WTC11 (cell line): ENCODE results near the gene MCAT. TPM values are rescaled to one million over a fixed set of nuclear protein-coding genes. Genes with fewer than 3 reads are reported as not detected.

ENCODE experiments used
- ATAC-seq: fragments of 200-7000 bp; cut with Tn5 transposase; 2 replicates; pipeline ENCODE4 v1.10.0; 2021; ENCODE audit warnings: mild to moderate bottlenecking, moderate library complexity
- CTCF ChIA-PET: fragments of 300-600 bp; sonication (Branson Sonifier 250); formaldehyde crosslinking; loops from one replicate; lab custom pipeline; 2021; ENCODE audit warnings: antibody characterized with exemption; lab: Charles Lee
- POLR2A ChIA-PET: fragments of 350-600 bp; sonication (Branson Sonifier 250); formaldehyde crosslinking; loops from one replicate; lab custom pipeline; 2021; ENCODE audit warnings: antibody characterized with exemption; lab: Charles Lee
- DNase-seq: peaks from one replicate; pipeline ENCODE4 v3.0.0; 2021; ENCODE audit warnings: low spot score
- H3K27ac Mint-ChIP-seq: 2 replicates; pipeline ENCODE4 v1.8.0; 2021; ENCODE audit warnings: mixed read lengths
- H3K27me3 Mint-ChIP-seq: 2 replicates; pipeline ENCODE4 v1.8.0; 2021; ENCODE audit warnings: low read depth, mild to moderate bottlenecking, moderate library complexity, mixed read lengths
- H3K36me3 Mint-ChIP-seq: 2 replicates; pipeline ENCODE4 v1.8.0; 2021; ENCODE audit warnings: mixed read lengths
- H3K4me1 Mint-ChIP-seq: 2 replicates; pipeline ENCODE4 v1.8.0; 2022; ENCODE audit warnings: mixed read lengths
- H3K4me3 Mint-ChIP-seq: 2 replicates; pipeline ENCODE4 v1.8.0; 2021; ENCODE audit warnings: mild to moderate bottlenecking, moderate library complexity, mixed read lengths
- H3K9me3 Mint-ChIP-seq: 2 replicates; pipeline ENCODE4 v1.8.0; 2021; ENCODE audit warnings: mixed read lengths
- ATF1 ChIP-seq: sonication (generic); formaldehyde crosslinking; IDR thresholded peaks from 2 replicates; pipeline ENCODE4 v1.8.1; 2023; ENCODE audit warnings: mild to moderate bottlenecking, moderate library complexity, missing genetic modification reagents
- CREM ChIP-seq: sonication (generic); formaldehyde crosslinking; IDR thresholded peaks from 2 replicates; pipeline ENCODE4 v1.8.1; 2022; ENCODE audit warnings: mild to moderate bottlenecking, missing genetic modification reagents, moderate library complexity
- ELF4 ChIP-seq: sonication (generic); formaldehyde crosslinking; IDR thresholded peaks from 2 replicates; pipeline ENCODE4 v1.8.1; 2022; ENCODE audit warnings: low read depth, mild to moderate bottlenecking, moderate library complexity, missing genetic modification reagents
- ESRRA ChIP-seq: sonication (generic); formaldehyde crosslinking; IDR thresholded peaks from 2 replicates; pipeline ENCODE4 v1.8.1; 2022; ENCODE audit warnings: mild to moderate bottlenecking, missing genetic modification reagents, borderline replicate concordance
- ETV6 ChIP-seq: sonication (generic); formaldehyde crosslinking; IDR thresholded peaks from 2 replicates; pipeline ENCODE4 v1.8.1; 2022; ENCODE audit warnings: mild to moderate bottlenecking, missing genetic modification reagents
- JUN ChIP-seq: sonication (generic); formaldehyde crosslinking; IDR thresholded peaks from 2 replicates; pipeline ENCODE4 v1.8.0; 2023; ENCODE audit warnings: mild to moderate bottlenecking, missing genetic modification reagents
- NFYB ChIP-seq: sonication (generic); formaldehyde crosslinking; conservative IDR thresholded peaks from 2 replicates; pipeline ENCODE4 v1.8.0; 2022; ENCODE audit warnings: low read depth, missing genetic modification reagents
- RELA ChIP-seq: sonication (generic); formaldehyde crosslinking; IDR thresholded peaks from 2 replicates; pipeline ENCODE4 v1.8.1; 2022; ENCODE audit warnings: missing genetic modification reagents, mild to moderate bottlenecking, borderline replicate concordance
- SP1 ChIP-seq: sonication (generic); formaldehyde crosslinking; conservative IDR thresholded peaks from 2 replicates; pipeline ENCODE4 v1.8.1; 2022; ENCODE audit warnings: missing genetic modification reagents
- TEAD1 ChIP-seq: sonication (generic); formaldehyde crosslinking; IDR thresholded peaks from 2 replicates; pipeline ENCODE4 v1.8.0; 2022; ENCODE audit warnings: mild to moderate bottlenecking, missing genetic modification reagents
- TEAD4 ChIP-seq: sonication (generic); formaldehyde crosslinking; IDR thresholded peaks from 2 replicates; pipeline ENCODE4 v1.8.0; 2022; ENCODE audit warnings: mild to moderate bottlenecking, missing genetic modification reagents
- ZBTB21 ChIP-seq: sonication (generic); formaldehyde crosslinking; IDR thresholded peaks from 2 replicates; pipeline ENCODE4 v1.8.1; 2023; ENCODE audit warnings: mild to moderate bottlenecking, missing genetic modification reagents, borderline replicate concordance
- ZNF317 ChIP-seq: sonication (generic); formaldehyde crosslinking; IDR thresholded peaks from 2 replicates; pipeline ENCODE4 v1.8.1; 2023; ENCODE audit warnings: low read depth, mild to moderate bottlenecking, moderate library complexity, missing genetic modification reagents, borderline replicate concordance
- total RNA-seq: library from RNA; stranded (reverse); gene quantifications from 3 replicates; pipeline ENCODE4 v1.2.3, GENCODE V29; 2021
- TF ChIP-seq, protein P1 (sequence below): sonication (generic); formaldehyde crosslinking; IDR thresholded peaks from 2 replicates; pipeline ENCODE4 v1.8.1; 2022; ENCODE audit warnings: low read depth, mild to moderate bottlenecking, moderate library complexity, missing genetic modification reagents, borderline replicate concordance
- TF ChIP-seq, protein P2 (sequence below): sonication (generic); formaldehyde crosslinking; IDR thresholded peaks from 2 replicates; pipeline ENCODE4 v1.8.1; 2023; ENCODE audit warnings: mild to moderate bottlenecking, missing genetic modification reagents, moderate library complexity
- TF ChIP-seq, protein P3 (sequence below): sonication (generic); formaldehyde crosslinking; IDR thresholded peaks from 2 replicates; pipeline ENCODE4 v1.8.0; 2022; ENCODE audit warnings: mild to moderate bottlenecking, missing genetic modification reagents
- TF ChIP-seq, protein P4 (sequence below): fragments of 250-450 bp; sonication (Bioruptor Pico); IDR thresholded peaks from 2 replicates; pipeline ENCODE4 v1.8.0; 2021; ENCODE audit warnings: mild to moderate bottlenecking
- TF ChIP-seq, protein P5 (sequence below): sonication (generic); formaldehyde crosslinking; IDR thresholded peaks from 2 replicates; pipeline ENCODE4 v1.8.1; 2023; ENCODE audit warnings: mild to moderate bottlenecking, moderate library complexity, missing genetic modification reagents
- TF ChIP-seq, protein P6 (sequence below): fragments of 250-450 bp; sonication (Bioruptor Pico); IDR thresholded peaks from 2 replicates; pipeline ENCODE4 v1.9.0; 2021; ENCODE audit warnings: mild to moderate bottlenecking
- TF ChIP-seq, protein P7 (sequence below): sonication (generic); formaldehyde crosslinking; IDR thresholded peaks from 2 replicates; pipeline ENCODE4 v1.8.0; 2023; ENCODE audit warnings: mild to moderate bottlenecking, missing genetic modification reagents

MCAT gene
- total RNA-seq, 1 experiment from 2014 or later, result 18.5 TPM

DNA sequence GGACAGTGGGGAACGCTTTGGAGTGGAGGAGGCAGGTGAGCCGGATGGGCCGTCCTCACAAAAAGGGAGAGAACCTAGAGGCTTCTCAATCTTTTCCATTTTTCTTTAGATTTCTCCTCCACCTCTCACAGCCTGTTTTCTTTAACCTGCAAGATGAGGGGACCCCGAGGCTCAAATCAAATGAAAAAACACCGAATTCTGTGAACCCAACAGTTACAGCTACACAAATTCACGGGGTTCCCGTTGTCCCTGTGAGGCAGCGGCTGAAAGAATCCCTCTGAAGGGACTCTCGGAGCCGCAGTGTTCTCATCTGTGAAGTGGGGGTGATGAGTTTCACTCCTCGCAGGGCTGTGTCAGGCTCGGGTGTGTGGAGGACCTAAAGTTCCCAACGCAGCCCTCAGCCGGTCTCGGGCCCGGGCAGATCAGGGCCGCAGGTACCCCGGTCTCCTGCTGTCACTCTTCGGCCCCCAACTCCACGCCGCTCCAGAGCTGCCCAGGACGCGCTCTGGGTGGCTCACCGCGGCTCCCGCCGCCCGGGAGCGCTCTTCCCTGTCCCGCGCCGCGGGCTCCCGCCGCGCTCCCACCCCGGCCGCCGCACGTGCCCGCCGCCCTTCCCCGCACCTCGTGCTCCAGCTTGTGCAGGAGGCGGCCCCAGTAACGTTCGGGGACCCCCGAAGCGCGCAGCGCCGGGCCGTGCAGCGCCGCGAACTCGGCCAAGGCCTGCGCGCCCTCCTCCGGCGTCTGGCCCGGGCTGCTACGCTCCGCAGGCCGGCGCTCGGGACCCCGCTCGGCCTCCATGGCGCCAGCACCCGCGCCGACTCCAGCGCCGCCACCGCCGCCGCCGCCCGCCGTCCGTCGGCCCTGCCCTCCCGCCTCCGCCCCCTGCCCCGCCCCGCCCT, 43.3 kb upstream of the MCAT start, which contains the start of gene TTLL12:
Gene TTLL12 (minus strand): TSS at position 863 of the 899 bp plus-strand sequence. CDS start 65 bp downstream, at position 798.
- peak; percentile 12; the same call in 1 of the 2 replicates for ATAC-seq
- peaks cover 7% of the 10 kb centered on the region for H3K36me3 Mint-ChIP-seq
- TF ChIP-seq, protein P1, sequence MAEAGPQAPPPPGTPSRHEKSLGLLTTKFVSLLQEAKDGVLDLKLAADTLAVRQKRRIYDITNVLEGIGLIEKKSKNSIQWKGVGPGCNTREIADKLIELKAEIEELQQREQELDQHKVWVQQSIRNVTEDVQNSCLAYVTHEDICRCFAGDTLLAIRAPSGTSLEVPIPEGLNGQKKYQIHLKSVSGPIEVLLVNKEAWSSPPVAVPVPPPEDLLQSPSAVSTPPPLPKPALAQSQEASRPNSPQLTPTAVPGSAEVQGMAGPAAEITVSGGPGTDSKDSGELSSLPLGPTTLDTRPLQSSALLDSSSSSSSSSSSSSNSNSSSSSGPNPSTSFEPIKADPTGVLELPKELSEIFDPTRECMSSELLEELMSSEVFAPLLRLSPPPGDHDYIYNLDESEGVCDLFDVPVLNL, result peak; percentile 66; the same call in 1 of the 2 replicates
- TF ChIP-seq, protein P2, sequence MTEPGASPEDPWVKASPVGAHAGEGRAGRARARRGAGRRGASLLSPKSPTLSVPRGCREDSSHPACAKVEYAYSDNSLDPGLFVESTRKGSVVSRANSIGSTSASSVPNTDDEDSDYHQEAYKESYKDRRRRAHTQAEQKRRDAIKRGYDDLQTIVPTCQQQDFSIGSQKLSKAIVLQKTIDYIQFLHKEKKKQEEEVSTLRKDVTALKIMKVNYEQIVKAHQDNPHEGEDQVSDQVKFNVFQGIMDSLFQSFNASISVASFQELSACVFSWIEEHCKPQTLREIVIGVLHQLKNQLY (CRISPR knock-in tag), result no peak
- peak; percentile 69; the same call in 1 of the 2 replicates for TF ChIP-seq RELA (CRISPR knock-in tag)
- TF ChIP-seq, protein P3, sequence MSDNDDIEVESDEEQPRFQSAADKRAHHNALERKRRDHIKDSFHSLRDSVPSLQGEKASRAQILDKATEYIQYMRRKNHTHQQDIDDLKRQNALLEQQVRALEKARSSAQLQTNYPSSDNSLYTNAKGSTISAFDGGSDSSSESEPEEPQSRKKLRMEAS, result peak; percentile 46; the same call in 1 of the 2 replicates
- peak; percentile 27; the same call in 1 of the 2 replicates for TF ChIP-seq TEAD4 (CRISPR knock-in tag)
- TF ChIP-seq CREM (CRISPR knock-in tag), result no peak
- TF ChIP-seq JUN (CRISPR knock-in tag), result peak; percentile 84; the same call in 1 of the 2 replicates
- TF ChIP-seq TEAD1 (CRISPR knock-in tag), result 0 out of 2 replicates have a peak, but pooled peaks have one; percentile 26
- TF ChIP-seq ZBTB21 (CRISPR knock-in tag), result no peak
- no peak; the same call in 1 of the 2 replicates for TF ChIP-seq NFYB (CRISPR knock-in tag)
- TF ChIP-seq ZNF317 (CRISPR knock-in tag), result no peak
- TF ChIP-seq, protein P4, sequence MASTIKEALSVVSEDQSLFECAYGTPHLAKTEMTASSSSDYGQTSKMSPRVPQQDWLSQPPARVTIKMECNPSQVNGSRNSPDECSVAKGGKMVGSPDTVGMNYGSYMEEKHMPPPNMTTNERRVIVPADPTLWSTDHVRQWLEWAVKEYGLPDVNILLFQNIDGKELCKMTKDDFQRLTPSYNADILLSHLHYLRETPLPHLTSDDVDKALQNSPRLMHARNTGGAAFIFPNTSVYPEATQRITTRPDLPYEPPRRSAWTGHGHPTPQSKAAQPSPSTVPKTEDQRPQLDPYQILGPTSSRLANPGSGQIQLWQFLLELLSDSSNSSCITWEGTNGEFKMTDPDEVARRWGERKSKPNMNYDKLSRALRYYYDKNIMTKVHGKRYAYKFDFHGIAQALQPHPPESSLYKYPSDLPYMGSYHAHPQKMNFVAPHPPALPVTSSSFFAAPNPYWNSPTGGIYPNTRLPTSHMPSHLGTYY (CRISPR knock-in tag), result no peak
- TF ChIP-seq ATF1, result no peak
- TF ChIP-seq, protein P5, sequence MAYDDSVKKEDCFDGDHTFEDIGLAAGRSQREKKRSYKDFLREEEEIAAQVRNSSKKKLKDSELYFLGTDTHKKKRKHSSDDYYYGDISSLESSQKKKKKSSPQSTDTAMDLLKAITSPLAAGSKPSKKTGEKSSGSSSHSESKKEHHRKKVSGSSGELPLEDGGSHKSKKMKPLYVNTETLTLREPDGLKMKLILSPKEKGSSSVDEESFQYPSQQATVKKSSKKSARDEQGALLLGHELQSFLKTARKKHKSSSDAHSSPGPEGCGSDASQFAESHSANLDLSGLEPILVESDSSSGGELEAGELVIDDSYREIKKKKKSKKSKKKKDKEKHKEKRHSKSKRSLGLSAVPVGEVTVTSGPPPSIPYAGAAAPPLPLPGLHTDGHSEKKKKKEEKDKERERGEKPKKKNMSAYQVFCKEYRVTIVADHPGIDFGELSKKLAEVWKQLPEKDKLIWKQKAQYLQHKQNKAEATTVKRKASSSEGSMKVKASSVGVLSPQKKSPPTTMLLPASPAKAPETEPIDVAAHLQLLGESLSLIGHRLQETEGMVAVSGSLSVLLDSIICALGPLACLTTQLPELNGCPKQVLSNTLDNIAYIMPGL, result no peak
- 0 out of 2 replicates have a peak, but pooled peaks have one; percentile 37 for TF ChIP-seq SP1
- TF ChIP-seq ELF4, result no peak
- TF ChIP-seq ETV6 (CRISPR knock-in tag), result peak; percentile 36; the same call in 1 of the 2 replicates
- TF ChIP-seq, protein P6, sequence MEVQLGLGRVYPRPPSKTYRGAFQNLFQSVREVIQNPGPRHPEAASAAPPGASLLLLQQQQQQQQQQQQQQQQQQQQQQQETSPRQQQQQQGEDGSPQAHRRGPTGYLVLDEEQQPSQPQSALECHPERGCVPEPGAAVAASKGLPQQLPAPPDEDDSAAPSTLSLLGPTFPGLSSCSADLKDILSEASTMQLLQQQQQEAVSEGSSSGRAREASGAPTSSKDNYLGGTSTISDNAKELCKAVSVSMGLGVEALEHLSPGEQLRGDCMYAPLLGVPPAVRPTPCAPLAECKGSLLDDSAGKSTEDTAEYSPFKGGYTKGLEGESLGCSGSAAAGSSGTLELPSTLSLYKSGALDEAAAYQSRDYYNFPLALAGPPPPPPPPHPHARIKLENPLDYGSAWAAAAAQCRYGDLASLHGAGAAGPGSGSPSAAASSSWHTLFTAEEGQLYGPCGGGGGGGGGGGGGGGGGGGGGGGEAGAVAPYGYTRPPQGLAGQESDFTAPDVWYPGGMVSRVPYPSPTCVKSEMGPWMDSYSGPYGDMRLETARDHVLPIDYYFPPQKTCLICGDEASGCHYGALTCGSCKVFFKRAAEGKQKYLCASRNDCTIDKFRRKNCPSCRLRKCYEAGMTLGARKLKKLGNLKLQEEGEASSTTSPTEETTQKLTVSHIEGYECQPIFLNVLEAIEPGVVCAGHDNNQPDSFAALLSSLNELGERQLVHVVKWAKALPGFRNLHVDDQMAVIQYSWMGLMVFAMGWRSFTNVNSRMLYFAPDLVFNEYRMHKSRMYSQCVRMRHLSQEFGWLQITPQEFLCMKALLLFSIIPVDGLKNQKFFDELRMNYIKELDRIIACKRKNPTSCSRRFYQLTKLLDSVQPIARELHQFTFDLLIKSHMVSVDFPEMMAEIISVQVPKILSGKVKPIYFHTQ (CRISPR knock-in tag), result no peak
- TF ChIP-seq ESRRA (CRISPR knock-in tag), result peak; percentile 31; the same call in 1 of the 2 replicates
- TF ChIP-seq, protein P7, sequence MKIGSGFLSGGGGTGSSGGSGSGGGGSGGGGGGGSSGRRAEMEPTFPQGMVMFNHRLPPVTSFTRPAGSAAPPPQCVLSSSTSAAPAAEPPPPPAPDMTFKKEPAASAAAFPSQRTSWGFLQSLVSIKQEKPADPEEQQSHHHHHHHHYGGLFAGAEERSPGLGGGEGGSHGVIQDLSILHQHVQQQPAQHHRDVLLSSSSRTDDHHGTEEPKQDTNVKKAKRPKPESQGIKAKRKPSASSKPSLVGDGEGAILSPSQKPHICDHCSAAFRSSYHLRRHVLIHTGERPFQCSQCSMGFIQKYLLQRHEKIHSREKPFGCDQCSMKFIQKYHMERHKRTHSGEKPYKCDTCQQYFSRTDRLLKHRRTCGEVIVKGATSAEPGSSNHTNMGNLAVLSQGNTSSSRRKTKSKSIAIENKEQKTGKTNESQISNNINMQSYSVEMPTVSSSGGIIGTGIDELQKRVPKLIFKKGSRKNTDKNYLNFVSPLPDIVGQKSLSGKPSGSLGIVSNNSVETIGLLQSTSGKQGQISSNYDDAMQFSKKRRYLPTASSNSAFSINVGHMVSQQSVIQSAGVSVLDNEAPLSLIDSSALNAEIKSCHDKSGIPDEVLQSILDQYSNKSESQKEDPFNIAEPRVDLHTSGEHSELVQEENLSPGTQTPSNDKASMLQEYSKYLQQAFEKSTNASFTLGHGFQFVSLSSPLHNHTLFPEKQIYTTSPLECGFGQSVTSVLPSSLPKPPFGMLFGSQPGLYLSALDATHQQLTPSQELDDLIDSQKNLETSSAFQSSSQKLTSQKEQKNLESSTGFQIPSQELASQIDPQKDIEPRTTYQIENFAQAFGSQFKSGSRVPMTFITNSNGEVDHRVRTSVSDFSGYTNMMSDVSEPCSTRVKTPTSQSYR (CRISPR knock-in tag), result no peak

More for the DNA sequence above, 43.3 kb upstream of the MCAT start, which contains the start of gene TTLL12:
- POLR2A ChIA-PET, result interaction anchor here (0.5 to 1.4 kb wide), 4 partner anchors 21 to 677 kb away, joined by 3 to 4 read pairs (median 3); no protein-coding TSS in a partner anchor
- CTCF ChIA-PET, result interaction anchor here (0.6 to 4.9 kb wide), 35 partner anchors 11 to 737 kb away, joined by 3 to 85 read pairs (median 5); partner anchors contain the start of genes EFCAB6 and PNPLA3
- Mint-ChIP-seq H3K27ac (peak within 1 kb of the TSS; percentile 74), H3K27me3 (peaks cover 16% of the 10 kb centered on the region), H3K9me3 (no peaks in the 10 kb centered on the region), H3K4me3 (peak within 1 kb of the TSS; percentile 78), H3K4me1 (peaks cover 24% of the 10 kb centered on the region)
- DNase-seq, result peak; percentile 54
